ENCODE data around the gene TRAF3.

Gene TRAF3

GRCh38 chr14:102955636-102956408 is 178.6 kb downstream of the TRAF3 start:
- no peak for DNase-seq (ENCODE audit: low read depth)

- no peak for DNase-seq (ENCODE audit: low read depth)
Measured at GRCh38 chr14:102957222-102957621, 180.0 kb downstream of the TRAF3 start.

GRCh38 chr14:102958461-102958860 is 181.2 kb downstream of the TRAF3 start:
- no peak for DNase-seq (ENCODE audit: low read depth)
